ENCODE results near the gene RGP1.

RGP1 gene

DNA sequence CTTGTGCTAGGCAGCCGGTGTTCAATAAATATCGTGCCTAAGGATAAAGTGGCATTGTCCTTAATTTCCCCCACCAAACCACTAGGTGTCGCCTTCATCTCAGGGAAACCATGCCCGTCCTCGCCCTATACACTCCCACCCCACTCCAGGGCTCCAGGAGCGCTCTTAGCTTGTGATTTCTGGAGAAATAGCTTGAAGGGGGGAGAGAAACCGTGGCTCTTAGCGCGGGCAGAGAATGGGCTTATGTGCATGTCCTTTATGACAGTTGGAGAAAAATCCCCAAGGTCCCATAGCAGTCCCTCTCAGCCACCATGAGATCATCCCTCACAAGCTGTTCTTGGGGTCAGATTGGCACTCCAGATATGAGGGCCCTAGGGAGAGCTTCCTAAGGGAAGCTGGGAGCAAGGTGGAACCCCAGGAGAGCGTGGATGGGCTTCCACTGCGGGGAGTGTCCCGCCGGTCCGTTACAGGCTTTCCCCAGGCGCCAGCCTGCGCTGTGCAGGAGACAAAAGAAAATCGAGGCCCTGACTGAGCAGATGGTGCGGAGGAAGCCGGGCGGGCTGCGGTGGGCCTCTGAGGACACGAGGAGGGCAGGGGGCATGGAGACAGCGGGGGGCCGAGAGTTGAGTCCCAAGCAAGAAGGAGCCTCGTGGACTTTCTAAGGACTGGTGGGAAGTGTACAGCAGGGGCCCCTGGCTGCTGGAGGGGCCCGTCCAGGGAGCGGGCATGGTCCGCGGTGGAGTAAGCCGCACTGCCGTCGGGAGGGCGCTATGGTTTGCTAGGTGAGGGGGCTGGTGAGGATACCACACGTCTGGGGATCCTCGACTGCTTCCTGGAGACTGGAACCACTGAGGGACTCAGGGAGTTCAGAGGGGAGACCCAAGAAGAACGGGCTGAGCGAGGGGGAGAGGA is 41.6 kb downstream of the RGP1 start:
- Histone ChIP-seq H3K4me3 (ENCODE audit: low read length, poor library complexity, severe bottlenecking) (no peak overlapping the region), H3K9ac (ENCODE audit: low read depth, low read length, poor library complexity, severe bottlenecking) (no peak overlapping the region)
- TF ChIP-seq CTCF (conservative IDR thresholded peaks at IDR 0.05; ENCODE audit: low read length), result peak; percentile 93
- no peak for TF ChIP-seq EZH2phosphoT487 (IDR thresholded peaks at IDR 0.05; ENCODE audit: borderline replicate concordance)

DNA sequence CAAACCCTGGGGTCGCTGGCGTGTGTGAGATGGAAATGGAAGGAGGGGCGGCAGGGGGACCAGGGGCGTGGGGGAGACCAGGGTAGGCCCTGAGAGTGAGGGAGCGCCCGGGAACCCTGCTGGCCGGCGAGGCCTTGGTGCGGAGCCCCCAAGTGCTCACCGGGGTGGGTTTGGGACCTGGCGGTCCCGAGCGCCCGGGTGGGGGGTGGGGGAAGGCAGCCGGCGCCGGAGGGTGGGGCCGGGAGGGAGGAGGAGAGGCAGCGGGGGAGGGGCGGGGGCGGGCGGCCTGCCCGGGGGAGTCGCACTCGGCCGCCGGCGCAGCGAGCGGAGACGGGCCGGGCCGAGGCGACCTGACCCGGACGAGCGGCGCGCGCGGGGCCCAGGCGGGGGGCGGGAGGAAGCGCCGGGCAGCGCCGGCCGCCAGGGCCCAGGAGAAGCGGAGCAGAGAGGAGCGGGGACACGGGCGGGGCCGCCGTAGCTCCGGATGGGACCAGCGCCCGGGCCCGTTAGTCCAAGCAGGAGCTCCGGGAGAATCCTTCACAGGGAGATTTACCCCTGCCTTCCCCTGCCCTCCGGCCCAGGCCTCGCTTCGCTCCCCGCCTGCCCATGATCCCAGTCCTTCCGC is 42.3 kb downstream of the RGP1 start, which contains the start of gene NPR2:
Gene NPR2 (plus strand): TSS at position 295 of the 625 bp plus-strand sequence. CDS start 818 bp downstream, outside the sequence.
- Histone ChIP-seq H3K27me3 (ENCODE audit: insufficient read depth, low read length, poor library complexity, severe bottlenecking) (no peaks in the 10 kb centered on the region), H3K9ac (ENCODE audit: low read depth, low read length, poor library complexity, severe bottlenecking) (no peak within 1 kb of the TSS), H3K79me2 (ENCODE audit: insufficient read depth, low read length) (no peaks in the 10 kb centered on the region), H3K9me3 (ENCODE audit: insufficient read depth, low read depth, low read length) (no peaks in the 10 kb centered on the region), H2AFZ (ENCODE audit: low read length) (no peak within 1 kb of the TSS), H3K4me3 (ENCODE audit: low read length, poor library complexity, severe bottlenecking) (no peak within 1 kb of the TSS), H3F3A (ENCODE audit: low read depth) (no peaks in the 10 kb centered on the region), H3K36me3 (ENCODE audit: insufficient read depth, low read length) (peaks cover 11% of the 10 kb centered on the region; the same call in 1 of the 2 replicates), H3K9me2 (replicated peaks; ENCODE audit: low read depth, low read length) (no peaks in the 10 kb centered on the region), H3K4me1 (ENCODE audit: insufficient read depth, low read length, poor library complexity, severe bottlenecking) (peaks cover 7% of the 10 kb centered on the region), H4K20me1 (ENCODE audit: insufficient read depth, low read length, poor library complexity, severe bottlenecking) (no peaks in the 10 kb centered on the region), H3K4me2 (ENCODE audit: low read depth, low read length, poor library complexity, severe bottlenecking) (no peak within 1 kb of the TSS)
- TF ChIP-seq EZH2phosphoT487 (IDR thresholded peaks at IDR 0.05; ENCODE audit: borderline replicate concordance) (no peak), CTCF (conservative IDR thresholded peaks at IDR 0.05; ENCODE audit: low read length) (no peak)

More for the DNA sequence above, 41.6 kb downstream of the RGP1 start:
- Histone ChIP-seq H3K4me2 (ENCODE audit: low read depth, low read length, poor library complexity, severe bottlenecking) (no peak overlapping the region), H3K9me2 (replicated peaks; ENCODE audit: low read depth, low read length) (no peaks in the 10 kb centered on the region), H3K9me3 (ENCODE audit: insufficient read depth, low read depth, low read length) (no peaks in the 10 kb centered on the region), H3K79me2 (ENCODE audit: insufficient read depth, low read length) (no peaks in the 10 kb centered on the region), H3K36me3 (ENCODE audit: insufficient read depth, low read length) (peaks cover 17% of the 10 kb centered on the region; the same call in 1 of the 2 replicates), H3F3A (ENCODE audit: low read depth) (no peaks in the 10 kb centered on the region), H4K20me1 (ENCODE audit: insufficient read depth, low read length, poor library complexity, severe bottlenecking) (no peaks in the 10 kb centered on the region), H2AFZ (ENCODE audit: low read length) (no peak overlapping the region), H3K4me1 (ENCODE audit: insufficient read depth, low read length, poor library complexity, severe bottlenecking) (peaks cover 7% of the 10 kb centered on the region), H3K27me3 (ENCODE audit: insufficient read depth, low read length, poor library complexity, severe bottlenecking) (no peaks in the 10 kb centered on the region)

GRCh38 chr9:35792024-35792813 is 43.1 kb downstream of the RGP1 start:
- Histone ChIP-seq H3K4me2 (ENCODE audit: low read depth, low read length, poor library complexity, severe bottlenecking) (no peak overlapping the region), H3K9me2 (replicated peaks; ENCODE audit: low read depth, low read length) (no peaks in the 10 kb centered on the region), H4K20me1 (ENCODE audit: insufficient read depth, low read length, poor library complexity, severe bottlenecking) (no peaks in the 10 kb centered on the region), H3K79me2 (ENCODE audit: insufficient read depth, low read length) (no peaks in the 10 kb centered on the region), H3K4me3 (ENCODE audit: low read length, poor library complexity, severe bottlenecking) (no peak overlapping the region), H3K27me3 (ENCODE audit: insufficient read depth, low read length, poor library complexity, severe bottlenecking) (no peaks in the 10 kb centered on the region), H3K36me3 (ENCODE audit: insufficient read depth, low read length) (peaks cover 9% of the 10 kb centered on the region; the same call in 1 of the 2 replicates), H3K9ac (ENCODE audit: low read depth, low read length, poor library complexity, severe bottlenecking) (no peak overlapping the region), H3K9me3 (ENCODE audit: insufficient read depth, low read depth, low read length) (no peaks in the 10 kb centered on the region), H3K4me1 (ENCODE audit: insufficient read depth, low read length, poor library complexity, severe bottlenecking) (peaks cover 7% of the 10 kb centered on the region), H3F3A (ENCODE audit: low read depth) (no peaks in the 10 kb centered on the region), H2AFZ (ENCODE audit: low read length) (no peak overlapping the region)
- TF ChIP-seq EZH2phosphoT487 (IDR thresholded peaks at IDR 0.05; ENCODE audit: borderline replicate concordance) (no peak), CTCF (conservative IDR thresholded peaks at IDR 0.05; ENCODE audit: low read length) (no peak)
